ENCODE results near the gene IWS1. TPM values are rescaled to one million over a fixed set of nuclear protein-coding genes. Genes with fewer than 3 reads are reported as not detected.

The IWS1 gene
- total RNA-seq, 1 donor from 2014 or later, result 39.8 TPM

DNA sequence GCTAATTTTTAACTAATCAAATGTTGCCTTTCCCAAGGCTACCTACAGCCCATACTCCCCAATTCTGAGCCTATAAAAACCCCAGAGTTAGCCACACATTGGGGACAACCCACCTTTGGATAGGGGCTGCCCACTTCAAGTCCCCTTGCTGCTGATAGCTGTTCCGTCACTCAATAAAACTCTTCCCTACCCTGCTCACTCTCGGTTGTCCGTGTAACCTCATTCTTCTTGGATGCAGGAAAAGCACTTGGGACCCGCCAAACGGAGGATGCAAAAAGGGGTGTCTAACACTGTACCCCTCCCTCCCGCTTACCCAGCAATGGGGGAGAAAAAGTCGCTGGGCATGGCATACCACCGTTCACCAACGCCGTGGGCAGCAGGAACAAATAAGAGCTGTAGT lies 12.2 kb downstream of the IWS1 start:
- Mint-ChIP-seq H3K27ac (ENCODE audit: unreplicated experiment) (no peak overlapping the region), H3K4me3 (ENCODE audit: unreplicated experiment) (no peak overlapping the region), H3K4me1 (ENCODE audit: unreplicated experiment) (peaks cover 42% of the 10 kb centered on the region), H3K36me3 (ENCODE audit: unreplicated experiment) (peaks cover 39% of the 10 kb centered on the region), H3K27me3 (ENCODE audit: unreplicated experiment) (no peaks in the 10 kb centered on the region), H3K9me3 (ENCODE audit: unreplicated experiment) (no peaks in the 10 kb centered on the region)
- no peak for DNase-seq (ENCODE audit: extremely low spot score, unreplicated experiment)
- TF ChIP-seq, protein P1, sequence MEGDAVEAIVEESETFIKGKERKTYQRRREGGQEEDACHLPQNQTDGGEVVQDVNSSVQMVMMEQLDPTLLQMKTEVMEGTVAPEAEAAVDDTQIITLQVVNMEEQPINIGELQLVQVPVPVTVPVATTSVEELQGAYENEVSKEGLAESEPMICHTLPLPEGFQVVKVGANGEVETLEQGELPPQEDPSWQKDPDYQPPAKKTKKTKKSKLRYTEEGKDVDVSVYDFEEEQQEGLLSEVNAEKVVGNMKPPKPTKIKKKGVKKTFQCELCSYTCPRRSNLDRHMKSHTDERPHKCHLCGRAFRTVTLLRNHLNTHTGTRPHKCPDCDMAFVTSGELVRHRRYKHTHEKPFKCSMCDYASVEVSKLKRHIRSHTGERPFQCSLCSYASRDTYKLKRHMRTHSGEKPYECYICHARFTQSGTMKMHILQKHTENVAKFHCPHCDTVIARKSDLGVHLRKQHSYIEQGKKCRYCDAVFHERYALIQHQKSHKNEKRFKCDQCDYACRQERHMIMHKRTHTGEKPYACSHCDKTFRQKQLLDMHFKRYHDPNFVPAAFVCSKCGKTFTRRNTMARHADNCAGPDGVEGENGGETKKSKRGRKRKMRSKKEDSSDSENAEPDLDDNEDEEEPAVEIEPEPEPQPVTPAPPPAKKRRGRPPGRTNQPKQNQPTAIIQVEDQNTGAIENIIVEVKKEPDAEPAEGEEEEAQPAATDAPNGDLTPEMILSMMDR (IDR thresholded peaks at IDR 0.05), result no peak

DNA sequence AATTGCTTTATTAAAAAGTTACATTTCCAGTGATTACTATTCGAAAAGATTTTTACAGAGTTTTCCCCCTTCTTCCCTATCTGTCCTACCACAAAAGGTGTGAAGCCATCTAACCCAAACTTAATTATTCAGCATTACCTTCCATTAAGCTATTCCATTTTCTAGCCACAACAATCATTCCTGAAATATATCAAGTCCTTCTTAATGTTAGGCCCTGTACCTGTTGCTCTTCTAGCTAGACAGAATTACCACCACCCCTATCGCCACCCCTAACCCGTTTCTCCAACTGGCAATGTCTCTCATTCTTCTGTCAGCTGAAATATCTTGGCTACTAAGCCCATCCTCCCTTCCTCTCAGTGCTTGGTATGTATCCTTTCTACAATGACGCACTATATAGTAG lies 13.9 kb downstream of the IWS1 start:
- DNase-seq (ENCODE audit: extremely low spot score, unreplicated experiment), result no peak
- Mint-ChIP-seq H3K4me1 (ENCODE audit: unreplicated experiment) (peaks cover 59% of the 10 kb centered on the region), H3K9me3 (ENCODE audit: unreplicated experiment) (no peaks in the 10 kb centered on the region), H3K36me3 (ENCODE audit: unreplicated experiment) (peaks cover 32% of the 10 kb centered on the region), H3K4me3 (ENCODE audit: unreplicated experiment) (no peak overlapping the region), H3K27me3 (ENCODE audit: unreplicated experiment) (no peaks in the 10 kb centered on the region), H3K27ac (ENCODE audit: unreplicated experiment) (no peak overlapping the region)
- TF ChIP-seq, protein P1 (IDR thresholded peaks at IDR 0.05), result no peak

DNA sequence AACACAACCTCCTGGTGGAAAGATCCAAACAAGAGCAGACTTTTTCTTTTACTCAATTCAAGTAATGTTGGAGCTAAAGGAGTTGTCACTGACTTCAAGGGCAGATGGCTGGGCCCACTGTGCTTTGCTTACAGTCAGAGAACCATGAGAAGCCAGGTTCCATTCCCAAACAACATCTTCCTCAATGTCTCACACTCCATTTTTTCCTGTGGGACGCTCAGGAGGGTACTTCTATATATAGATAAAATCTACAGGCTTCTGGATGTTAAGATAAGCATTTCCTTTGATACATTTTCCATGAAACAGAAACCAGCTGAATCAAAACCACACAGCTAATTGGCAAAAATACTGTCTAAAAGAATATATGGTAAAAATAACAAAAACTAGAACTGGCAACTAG lies 14.4 kb downstream of the IWS1 start:
- TF ChIP-seq, protein P1 (IDR thresholded peaks at IDR 0.05), result no peak
- peaks cover 64% of the 10 kb centered on the region for H3K4me1 Mint-ChIP-seq (ENCODE audit: unreplicated experiment)
- no peaks in the 10 kb centered on the region for H3K9me3 Mint-ChIP-seq (ENCODE audit: unreplicated experiment)
- DNase-seq (ENCODE audit: extremely low spot score, unreplicated experiment), result no peak
- H3K4me3 Mint-ChIP-seq (ENCODE audit: unreplicated experiment), result no peak overlapping the region
- H3K27ac Mint-ChIP-seq (ENCODE audit: unreplicated experiment), result peak overlapping the region; percentile 19
- no peaks in the 10 kb centered on the region for H3K27me3 Mint-ChIP-seq (ENCODE audit: unreplicated experiment)
- peaks cover 28% of the 10 kb centered on the region for H3K36me3 Mint-ChIP-seq (ENCODE audit: unreplicated experiment)

DNA sequence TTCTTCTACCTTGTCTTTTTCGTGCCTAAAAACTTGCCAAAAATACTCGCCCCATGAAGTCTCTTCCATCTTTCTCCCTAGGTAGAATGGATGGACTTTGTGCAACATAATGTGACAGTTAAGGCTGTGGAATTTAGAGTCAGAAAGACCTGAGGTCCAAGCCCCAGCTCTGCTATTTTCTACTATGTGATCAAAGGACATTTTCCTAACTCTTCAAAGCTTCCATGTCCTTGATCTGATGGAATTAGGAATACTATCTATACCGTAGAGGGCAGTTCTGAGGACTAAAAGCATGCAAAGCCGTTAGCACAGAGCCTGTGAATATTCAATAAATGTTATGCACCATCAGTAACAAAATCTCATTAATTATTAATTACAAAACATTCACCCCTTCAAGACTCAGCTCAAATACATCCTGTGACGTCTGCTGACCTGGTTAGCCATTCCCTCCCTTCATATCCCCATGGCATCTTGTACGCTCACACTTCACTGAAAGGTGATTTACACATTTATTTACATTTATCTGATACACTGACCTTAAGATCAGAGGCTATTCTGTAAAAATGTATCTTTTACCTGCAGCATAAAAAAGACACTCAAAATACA lies 15.1 kb downstream of the IWS1 start:
- H3K4me3 Mint-ChIP-seq (ENCODE audit: unreplicated experiment), result no peak overlapping the region
- no peaks in the 10 kb centered on the region for H3K27me3 Mint-ChIP-seq (ENCODE audit: unreplicated experiment)
- DNase-seq (ENCODE audit: extremely low spot score, unreplicated experiment), result no peak
- H3K27ac Mint-ChIP-seq (ENCODE audit: unreplicated experiment), result peak overlapping the region; percentile 19
- H3K36me3 Mint-ChIP-seq (ENCODE audit: unreplicated experiment), result peaks cover 21% of the 10 kb centered on the region
- TF ChIP-seq, protein P1 (IDR thresholded peaks at IDR 0.05), result no peak
- peaks cover 68% of the 10 kb centered on the region for H3K4me1 Mint-ChIP-seq (ENCODE audit: unreplicated experiment)
- H3K9me3 Mint-ChIP-seq (ENCODE audit: unreplicated experiment), result no peaks in the 10 kb centered on the region

DNA sequence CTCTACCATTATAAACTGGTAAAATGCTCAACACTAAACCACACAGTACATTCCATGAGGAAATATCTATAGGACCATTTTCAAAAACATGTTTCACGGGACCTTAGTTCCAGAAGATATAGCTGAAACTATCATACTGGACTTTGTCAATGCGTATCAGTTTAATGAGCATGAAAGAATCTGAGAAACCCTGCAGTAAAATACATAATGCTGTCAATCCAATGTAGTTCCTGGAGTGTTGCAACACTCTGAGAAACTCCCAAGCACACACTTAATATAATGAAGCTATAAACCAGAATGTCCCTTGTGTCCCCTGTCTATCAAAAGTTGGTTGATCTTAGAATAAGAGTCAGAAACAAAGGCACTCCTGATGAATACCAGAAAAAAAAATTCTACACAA lies 16.2 kb downstream of the IWS1 start:
- Mint-ChIP-seq H3K36me3 (ENCODE audit: unreplicated experiment) (peaks cover 20% of the 10 kb centered on the region), H3K4me1 (ENCODE audit: unreplicated experiment) (peaks cover 68% of the 10 kb centered on the region), H3K27ac (ENCODE audit: unreplicated experiment) (peak overlapping the region; percentile 6), H3K9me3 (ENCODE audit: unreplicated experiment) (no peaks in the 10 kb centered on the region), H3K4me3 (ENCODE audit: unreplicated experiment) (no peak overlapping the region), H3K27me3 (ENCODE audit: unreplicated experiment) (no peaks in the 10 kb centered on the region)
- no peak for DNase-seq (ENCODE audit: extremely low spot score, unreplicated experiment)
- TF ChIP-seq, protein P1 (IDR thresholded peaks at IDR 0.05), result no peak

Measured in osteocyte (in vitro differentiated cells).